Hematopoietic multipotent progenitor cell treated with erythropoietin and hydrocortisone succinate and interleukin-3 and kit ligand, for 15 days (in vitro differentiated cells): ENCODE data around the gene FGFR2.
"Not testable (repeated sequence)": the region's sequence is repeated elsewhere in the genome, so short reads cannot be mapped to it uniquely, and the experiment has no call there.

ENCODE experiments used
- DNase-seq: peaks from one replicate; pipeline ENCODE4 v3.0.0-alpha.2; 2015; ENCODE audit warnings: low spot score

The FGFR2 gene

DNA sequence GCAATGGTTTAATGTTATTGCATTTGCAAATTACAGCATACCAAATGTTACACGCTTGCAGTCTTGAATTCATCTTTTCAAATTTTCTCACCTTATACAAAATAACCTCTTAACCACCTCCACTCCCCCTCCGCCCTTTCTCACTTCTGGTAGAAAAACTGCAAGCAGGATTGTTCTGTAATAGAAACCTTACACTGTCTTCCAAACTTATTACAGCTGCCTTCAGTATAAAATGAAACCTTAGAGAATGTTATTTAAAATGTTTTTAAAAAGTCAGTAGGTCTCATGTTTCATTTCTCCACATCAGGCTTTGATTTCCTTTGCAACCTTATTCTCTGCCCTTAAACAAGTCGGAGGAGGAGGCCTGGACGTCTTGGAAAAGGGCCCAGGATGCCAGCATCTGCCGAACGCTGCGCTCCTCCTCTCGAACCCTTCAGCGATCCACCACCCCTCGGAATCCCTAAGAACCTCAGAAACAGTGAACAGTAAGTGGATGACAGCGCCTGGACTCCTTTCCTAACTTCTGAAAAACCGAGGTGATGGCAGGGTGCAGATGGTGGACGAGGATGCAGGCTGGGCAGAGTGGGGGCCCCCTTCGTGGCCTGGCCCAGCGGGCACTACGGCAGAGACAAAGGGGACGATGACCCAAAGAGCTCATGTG lies 74.0 kb downstream of the FGFR2 start:
- no peak for DNase-seq

DNA sequence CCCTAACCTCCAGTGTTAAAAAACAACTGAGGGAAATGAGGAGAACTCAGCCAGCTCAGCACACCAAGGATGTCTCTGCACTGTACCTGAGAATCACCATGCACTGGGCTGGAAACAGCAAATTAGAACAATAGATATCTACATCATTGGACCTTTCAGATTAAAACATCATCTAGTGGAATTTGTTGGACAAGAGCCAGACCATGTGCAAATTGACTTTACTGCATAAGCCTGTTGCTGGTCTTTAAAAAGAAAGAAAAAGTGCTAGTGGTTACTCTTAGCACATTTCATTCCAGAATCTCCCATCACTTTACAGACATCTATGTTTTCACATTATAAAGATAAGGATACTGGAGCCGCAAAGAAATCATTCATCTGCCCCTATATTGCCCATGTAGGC lies 75.4 kb downstream of the FGFR2 start:
- no peak for DNase-seq

DNA sequence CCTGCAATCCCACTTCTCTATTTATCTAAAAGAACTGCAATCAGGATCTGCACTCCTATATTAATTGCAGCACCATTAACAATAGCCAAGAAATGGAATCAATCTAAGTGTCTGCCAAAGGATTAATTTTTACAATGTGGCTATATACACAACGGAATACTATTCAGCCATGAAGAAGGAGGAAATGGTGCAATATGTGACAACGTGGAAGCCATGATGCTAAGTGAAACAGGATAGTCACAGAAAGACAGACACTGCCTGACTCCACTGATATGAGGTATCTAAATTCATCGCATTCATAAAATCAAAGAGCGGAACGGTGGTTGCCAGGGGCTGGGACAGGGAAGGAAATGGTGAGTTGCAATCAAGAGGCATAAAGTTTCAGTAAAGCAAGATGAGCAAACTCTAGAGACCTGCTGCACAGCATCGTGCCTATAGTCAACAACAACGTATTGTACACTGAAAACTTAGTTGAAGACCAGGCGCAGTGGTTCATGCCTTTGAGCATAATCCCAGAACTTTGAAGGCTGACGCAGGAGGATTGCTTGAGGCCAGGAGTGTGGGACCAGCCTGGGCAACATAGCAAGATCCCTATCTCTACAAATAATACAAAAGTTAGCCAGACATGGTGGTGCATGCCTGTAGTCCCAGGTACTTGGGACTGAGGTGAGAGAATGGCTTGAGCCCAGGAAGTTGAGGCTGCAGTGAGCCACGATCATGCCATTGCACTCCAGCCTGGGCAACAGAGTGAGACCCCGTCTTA lies 76.3 kb downstream of the FGFR2 start:
- no peak for DNase-seq

DNA sequence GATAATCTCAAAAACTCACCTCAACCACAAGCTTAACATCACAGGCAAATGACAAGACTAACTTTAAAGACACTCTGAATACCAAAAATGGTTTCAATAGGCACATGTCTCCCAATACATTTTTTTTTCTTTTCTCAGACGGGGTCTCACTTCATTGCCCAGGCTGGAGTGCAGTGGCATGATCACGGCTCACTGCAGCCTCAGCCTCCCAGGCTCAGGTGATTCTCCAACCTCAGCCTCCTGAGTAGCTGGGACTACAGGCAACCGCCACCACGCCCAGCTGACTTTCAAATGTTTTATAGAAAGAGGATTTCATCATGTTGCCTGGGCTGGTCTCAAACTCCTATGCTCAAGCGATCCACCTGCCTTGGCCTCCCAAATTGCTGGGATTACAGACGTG lies 77.7 kb downstream of the FGFR2 start:
- not testable (repeated sequence) for DNase-seq

DNA sequence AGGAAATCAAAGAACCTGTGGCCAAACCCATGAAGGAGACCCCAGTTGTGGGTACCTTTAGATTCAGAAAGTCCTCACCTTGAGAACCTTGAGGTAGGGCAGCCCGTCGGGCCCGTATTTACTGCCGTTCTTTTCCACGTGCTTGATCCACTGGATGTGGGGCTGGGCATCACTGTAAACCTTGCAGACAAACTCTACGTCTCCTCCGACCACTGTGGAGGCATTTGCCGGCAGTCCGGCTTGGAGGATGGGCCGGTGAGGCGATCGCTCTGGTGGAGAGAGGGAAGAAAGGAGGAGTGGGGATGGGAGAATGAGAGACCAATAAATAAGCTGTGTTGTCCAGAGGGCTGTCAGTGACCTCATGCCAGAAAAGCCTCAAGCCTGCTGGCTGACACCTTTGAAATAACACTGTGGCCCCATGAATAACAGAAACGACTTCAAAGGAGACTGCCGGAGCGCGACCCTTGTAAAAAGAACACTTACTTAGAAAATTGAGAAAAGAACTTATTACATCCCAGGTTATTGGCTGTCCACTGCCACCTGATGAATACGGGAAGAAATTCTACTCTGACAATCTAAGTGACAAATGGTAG lies 78.2 kb downstream of the FGFR2 start:
- DNase-seq, result no peak

DNA sequence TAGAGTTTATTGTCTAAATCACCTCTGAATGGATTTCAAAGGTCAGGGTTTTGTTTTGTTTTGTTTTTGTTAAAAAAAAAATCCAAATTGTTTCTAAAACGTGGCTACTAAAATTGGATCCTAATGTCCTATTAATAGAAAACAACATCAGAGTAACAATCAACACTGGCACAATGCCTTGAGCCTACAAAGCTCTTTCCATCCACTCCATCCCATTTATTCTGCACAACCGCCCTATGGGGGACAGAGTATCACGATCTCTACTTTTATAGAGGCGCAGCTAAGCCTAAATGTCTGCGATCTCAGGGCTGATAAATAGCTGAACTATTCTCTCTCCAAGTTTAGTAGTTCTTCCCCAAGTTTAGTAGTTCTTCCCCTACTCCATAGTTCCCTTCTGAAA lies 78.8 kb downstream of the FGFR2 start:
- DNase-seq, result no peak

DNA sequence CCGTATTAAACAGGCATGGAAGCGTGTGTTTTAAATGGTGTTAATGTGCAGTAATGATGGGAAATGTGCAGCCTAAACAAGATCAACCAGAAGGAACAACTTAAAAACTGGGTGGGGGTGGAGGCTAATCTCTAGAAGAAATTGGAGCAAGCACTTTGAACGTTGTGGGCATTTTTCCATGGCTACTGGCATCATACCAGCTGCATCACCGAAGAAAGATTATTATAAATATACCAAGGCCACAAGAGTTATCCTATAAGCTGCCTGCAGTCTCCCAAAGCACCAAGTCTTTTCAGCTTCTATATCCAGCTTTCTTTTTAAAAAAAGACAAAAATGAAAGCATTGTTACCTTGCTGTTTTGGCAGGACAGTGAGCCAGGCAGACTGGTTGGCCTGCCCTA lies 79.9 kb downstream of the FGFR2 start:
- DNase-seq, result no peak

DNA sequence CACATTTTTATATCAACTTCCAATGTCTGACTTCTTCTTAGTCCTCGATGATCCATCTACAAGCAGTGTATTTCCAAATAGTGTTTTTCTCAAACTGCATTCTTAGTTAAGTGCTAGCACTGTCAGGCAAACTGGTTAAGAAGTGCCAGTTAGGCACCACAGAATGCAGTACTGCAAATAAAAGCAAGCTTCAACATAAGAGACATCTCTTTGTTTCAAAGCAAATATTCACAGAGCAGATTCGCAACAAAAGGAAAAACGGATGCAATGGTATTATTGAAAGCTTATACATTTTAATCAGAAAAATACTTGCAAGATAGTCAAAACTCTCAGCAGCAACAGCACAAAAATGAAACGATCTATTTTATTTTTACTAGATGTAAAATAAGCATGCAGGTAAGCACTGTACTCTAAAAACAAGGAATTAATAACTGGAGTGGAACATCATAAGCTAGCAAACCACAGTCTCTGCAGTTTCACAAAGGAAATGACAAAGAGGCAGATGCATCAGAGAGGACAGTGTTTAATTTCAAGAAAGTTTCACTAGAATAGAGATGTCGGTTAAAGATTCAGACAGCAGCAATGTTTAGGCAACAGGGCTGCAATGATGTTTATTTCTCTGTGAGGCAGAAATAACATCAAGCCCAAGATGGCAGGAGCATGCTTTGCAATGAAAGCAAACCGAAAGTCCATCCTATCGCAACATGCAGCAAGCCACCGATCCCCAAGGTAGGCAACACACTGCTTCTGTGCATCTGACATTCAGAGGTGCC lies 82.0 kb downstream of the FGFR2 start:
- no peak for DNase-seq

DNA sequence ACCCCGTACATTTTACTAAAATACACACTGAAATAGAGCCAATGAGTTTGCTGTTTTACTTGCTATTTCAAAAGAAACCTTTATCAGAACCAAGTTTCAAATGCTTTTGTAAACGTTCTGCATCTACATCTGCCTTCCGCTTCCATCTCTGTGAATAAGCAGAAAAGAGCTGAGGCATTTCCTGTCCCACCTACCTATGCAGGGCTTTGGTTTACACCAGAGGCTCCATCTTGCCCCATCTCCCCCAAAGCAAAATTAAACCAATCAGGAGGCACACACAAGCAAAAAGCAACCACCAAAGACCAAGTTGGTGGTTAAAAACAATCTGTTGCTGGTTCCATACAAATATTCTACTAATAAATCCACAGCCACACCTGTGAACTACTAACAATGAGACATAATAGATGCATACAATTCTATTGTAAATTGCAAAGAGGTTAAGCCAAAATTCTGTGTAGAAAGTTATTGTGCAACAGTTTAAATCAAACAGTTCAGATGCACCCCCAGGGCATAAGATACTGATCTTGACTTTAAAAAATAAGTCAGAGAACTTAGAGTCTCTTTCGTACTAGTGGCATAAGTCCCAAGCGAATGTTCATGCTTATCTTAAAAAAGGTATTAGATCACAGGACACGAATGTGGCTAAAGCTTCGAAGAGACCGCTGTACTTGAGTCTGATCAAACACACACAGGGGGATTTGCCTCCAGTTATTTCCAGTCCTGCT lies 83.9 kb downstream of the FGFR2 start:
- DNase-seq, result no peak

DNA sequence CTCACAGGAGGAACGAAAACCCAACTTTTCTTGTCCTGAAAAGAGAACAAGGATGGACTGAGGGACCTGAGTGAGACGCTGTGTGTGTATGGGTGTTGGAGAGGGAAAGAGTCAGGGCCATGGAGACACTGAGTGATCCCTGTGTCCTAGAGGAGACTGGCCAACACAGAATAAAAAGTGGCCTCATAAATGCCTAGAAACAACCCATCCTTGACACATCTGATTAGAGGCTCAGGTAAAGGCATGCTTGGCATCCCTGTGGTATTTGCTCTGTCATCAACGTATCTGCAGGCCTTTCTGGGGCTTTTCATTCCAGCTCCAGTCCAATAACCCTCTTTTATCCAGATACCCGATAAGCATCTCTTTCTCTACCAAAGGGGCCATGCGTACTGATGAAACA lies 86.3 kb downstream of the FGFR2 start:
- DNase-seq, result no peak

DNA sequence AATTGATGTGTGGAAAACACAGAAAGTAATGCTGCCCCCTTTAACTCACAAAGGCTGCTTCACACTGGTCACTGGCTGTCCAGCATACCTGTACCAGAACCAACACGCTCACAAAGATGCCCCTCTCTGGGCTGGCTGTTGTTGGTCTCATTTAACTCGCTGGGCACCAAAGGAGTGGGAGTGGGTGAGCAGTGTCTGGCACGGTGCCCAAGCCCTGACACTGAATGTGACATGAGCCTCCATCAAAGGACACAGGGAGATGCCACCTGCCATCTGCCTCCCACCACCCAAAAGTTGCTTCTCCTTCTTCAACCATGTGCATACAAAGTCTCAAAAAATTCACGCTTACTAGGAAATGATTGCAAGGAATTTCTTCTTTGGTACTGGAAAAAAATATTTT lies 86.8 kb downstream of the FGFR2 start:
- DNase-seq, result no peak

DNA sequence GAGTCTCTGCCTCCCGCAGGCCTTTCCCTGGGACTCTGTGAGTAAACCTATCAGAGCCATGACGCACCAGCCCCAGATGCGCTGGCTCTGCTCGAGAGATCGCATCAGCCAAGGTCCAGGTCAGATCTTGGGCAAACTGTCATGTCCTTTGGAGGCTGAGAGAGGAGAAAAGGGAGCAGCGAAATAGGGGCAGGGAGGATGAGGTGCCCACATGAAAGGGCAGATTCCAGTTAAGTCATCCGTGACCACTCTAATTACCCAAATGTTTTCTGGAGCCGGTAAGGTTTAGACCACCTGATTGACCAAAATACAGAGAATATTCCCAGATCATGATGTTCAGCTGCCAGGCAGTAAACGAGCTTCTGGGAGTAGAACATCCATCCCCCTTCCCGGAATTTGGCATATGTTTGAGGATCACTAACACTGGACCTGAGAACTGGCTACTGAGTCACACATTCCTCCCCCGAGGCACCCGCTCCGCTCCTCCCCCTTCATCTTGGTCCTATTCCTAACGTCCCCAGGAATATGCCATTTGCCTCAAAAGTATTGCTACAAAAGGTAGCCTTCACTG lies 88.0 kb downstream of the FGFR2 start:
- DNase-seq, result no peak

DNA sequence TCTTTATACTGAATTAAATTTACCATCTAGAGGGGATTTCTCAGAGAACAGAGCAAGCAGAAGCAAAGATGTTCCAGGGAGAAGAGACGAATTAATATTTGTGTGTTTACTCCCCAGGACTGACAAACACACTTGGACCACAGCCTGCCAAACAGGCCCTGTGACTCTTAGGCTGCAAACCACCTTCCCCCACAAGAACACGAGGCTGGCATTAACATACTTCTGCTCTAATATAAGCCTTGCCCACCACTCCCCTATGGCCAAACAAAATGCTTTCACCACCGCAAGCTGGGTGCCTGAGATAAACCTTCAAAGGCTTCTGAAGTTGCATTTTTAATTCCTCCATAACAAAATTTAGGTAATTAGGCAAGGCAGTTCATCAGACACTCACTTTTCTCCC lies 88.4 kb downstream of the FGFR2 start:
- no peak for DNase-seq

DNA sequence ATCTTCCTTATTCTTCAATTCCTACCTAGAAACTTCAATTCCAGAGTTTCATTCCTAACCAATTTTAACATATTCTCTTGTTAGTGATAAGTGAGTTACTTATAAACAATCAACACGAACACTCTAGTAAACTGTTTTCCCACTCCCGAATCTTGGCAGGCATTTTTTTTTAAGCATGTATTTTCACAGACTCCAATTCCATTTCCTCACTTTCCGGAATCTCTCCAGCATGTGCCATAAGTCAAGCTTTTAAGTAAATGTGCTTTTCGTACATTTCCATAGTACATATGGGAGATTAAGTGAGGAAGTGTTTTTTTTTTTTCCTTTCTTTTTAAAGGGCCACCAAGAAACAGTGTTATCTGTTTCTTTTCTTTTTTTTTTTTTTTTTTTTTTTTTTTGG lies 89.1 kb downstream of the FGFR2 start:
- no peak for DNase-seq

DNA sequence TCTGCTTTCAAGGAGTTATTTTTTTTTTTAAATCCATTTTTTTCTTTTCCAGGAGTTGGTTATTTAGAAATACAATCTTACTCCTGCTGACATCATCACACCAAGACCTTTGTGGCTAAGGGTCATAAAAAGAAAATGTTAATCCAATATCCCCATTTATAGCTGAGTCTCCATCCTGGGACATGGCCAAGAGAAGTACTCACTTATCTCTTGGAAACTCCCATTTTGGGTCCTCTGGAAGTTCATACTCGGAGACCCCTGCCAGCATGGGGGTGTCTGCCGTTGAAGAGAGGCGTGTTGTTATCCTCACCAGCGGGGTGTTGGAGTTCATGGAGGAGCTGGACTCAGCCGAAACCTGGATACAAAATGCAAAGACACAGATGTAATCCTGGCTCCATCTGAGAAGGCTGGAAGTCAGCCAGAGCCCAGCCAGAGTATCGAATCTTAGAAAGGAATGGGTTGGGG lies 94.6 kb downstream of the FGFR2 start:
- DNase-seq, result no peak

DNA sequence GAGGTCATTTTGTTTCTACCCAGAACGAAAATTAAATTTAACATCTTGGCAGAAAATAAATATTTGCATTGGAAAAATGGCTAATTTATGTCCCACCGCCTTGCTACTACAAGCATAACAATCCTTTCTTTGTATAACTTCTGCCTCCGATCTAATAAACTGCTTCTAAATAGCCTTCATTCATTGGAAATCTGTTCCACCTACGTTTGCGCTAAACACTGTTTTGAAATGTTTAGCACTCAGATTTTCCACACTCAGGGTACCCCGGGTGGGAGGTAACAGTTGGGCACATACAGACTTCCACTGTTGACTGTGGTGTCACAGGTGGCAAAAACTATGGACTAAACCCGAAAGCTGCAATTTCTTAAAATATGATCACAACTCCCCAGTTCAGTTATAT lies 96.4 kb downstream of the FGFR2 start:
- no peak for DNase-seq

DNA sequence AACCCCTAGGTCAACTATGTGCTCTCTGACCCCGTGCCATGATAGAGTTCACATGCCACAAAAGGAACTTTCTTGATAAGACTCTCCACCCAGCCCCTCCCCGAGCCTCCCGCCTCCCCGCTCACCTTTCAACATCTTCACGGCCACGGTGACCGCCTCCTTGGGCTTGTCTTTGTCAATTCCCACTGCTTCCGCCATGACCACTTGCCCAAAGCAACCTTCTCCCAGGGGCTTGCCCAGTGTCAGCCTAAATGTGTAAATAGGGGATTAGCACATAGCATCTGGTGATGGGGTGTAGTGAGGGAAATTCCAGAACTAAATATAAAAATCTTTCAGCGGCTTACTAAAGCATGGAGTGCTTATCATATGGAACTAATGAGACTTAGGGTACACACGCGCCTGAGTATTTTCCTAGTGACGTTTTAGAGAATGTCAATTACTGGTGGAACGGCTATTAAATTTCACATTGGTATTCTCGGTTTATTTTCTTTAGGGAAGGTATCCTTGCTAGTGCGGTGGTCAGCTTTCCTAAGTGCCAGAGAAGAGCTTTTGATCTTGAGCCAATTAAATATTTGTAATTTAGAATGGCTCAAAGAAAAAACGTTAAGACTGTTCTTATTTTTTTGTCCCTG lies 97.4 kb downstream of the FGFR2 start:
- DNase-seq, result no peak

DNA sequence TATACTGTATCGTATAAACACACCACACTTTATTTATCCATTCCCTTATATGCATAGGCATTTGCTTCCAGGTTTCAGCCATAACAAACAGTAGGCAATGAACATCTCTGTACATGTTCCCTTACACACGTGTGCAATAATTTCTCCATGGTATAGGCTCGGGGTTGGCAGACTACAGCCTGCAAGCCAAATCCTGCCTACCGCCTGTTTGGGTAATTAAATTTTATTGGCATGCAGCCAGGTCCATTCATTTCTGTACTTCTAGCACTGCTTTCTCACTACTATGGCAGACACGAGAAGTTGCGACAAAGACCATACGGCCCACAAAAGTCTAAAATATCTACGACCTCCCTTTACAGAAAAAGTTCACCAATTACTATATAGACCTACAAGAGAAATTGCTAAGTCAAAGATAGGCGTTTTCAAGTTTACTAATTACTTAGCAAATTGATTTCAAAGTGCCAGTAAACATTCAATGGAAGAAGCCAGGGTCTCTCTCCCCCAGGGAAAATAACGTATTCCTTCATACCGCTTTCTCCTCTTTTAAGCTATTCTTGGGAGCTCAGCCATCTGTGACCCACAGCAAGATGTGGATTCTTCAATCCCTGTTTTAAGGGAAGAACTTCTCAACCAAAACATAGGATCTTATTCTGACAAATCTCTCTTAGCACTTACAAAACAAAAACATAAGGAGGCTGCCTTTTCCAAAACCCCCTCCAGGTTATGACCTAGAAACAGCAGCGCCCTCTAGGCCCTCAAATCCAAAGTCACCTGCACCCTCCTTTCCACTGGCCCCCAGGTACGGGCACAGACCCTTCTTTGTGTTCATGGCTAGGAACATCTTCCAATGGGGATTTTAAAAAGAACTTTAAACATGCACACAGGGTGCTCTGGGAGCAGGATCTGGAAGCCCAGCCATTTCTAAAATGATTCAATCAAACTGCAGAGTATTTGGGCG lies 100.5 kb downstream of the FGFR2 start:
- DNase-seq, result no peak

DNA sequence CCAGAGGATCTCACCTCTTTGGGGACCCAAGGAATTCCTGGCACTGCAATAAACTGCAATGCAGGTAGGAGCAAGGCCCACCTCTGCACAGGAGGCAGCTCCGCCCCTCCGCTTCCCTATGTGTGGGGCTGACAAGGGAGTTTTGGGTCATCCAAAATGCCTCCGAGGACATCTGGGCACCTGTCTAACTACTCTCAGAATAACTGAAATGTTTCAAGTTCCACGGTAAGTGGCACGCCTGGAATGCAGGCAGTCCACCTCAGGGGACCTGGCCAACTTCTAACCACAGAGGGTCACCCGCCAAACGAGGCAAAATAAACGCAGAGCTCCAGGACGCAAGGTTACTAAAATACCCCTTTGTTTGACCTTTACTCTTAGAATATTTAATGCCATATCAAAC lies 102.5 kb downstream of the FGFR2 start:
- DNase-seq, result no peak

DNA sequence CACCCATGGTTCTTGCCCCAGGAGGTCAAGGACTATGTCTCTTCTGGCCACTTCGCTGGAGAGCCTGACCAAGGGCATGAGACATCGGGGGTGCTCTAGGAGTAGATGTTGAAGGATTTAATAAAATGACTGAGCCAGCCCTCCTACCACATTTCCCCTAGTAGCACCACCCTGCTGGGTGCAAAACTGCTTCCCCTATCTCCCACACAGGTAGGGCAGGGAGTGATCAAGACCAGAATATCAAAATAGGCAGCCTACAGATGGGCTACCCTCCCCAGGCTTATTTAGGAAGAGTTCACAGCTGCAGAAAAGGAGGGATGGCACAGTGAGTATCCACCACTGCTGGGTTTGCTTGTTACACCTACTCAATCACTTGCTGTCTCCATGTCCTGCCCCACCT lies 103.9 kb downstream of the FGFR2 start:
- no peak for DNase-seq
